Umbilical cord (tissue), 2 donors: ENCODE measurements around the gene NSD2. TPM values are rescaled to one million over a fixed set of nuclear protein-coding genes. Genes with fewer than 3 reads are reported as not detected.
"Not testable (repeated sequence)": the region's sequence is repeated elsewhere in the genome, so short reads cannot be mapped to it uniquely, and the experiment has no call there.

ENCODE experiments used
- DNase-seq: peaks from one replicate; pipeline ENCODE4 v3.0.0-alpha.2; 2015; ENCODE audit warnings: low spot score
- total RNA-seq: library from RNA; depleted of rRNA; stranded (reverse); fragments of >200 nt; gene quantifications from one replicate; pipeline ENCODE4 v1.2.3, GENCODE V29; 2014; ENCODE audit warnings: low replicate concordance; ENCODE audit not compliant: insufficient read depth

Gene NSD2
- total RNA-seq, 1 donor from 2014 or later: 25.5 TPM

- no peak for DNase-seq
Observed at GRCh38 chr4:1984406-1985191, 113.4 kb downstream of the NSD2 start.

GRCh38 chr4:1985294-1985693 lies 114.1 kb downstream of the NSD2 start:
- DNase-seq: no peak

- DNase-seq: no peak
Observed at GRCh38 chr4:1985780-1986577, 114.8 kb downstream of the NSD2 start.

GRCh38 chr4:1986578-1987210 lies 115.5 kb downstream of the NSD2 start:
- no peak for DNase-seq

GRCh38 chr4:1987296-1987695 lies 116.1 kb downstream of the NSD2 start:
- DNase-seq: no peak

- DNase-seq: no peak
Observed at GRCh38 chr4:1987721-1988326, 116.6 kb downstream of the NSD2 start.

- DNase-seq: no peak
Observed at GRCh38 chr4:1988327-1988724, 117.1 kb downstream of the NSD2 start.

GRCh38 chr4:1989533-1990347 lies 118.5 kb downstream of the NSD2 start:
- DNase-seq: no peak

- DNase-seq: no peak
Observed at GRCh38 chr4:1990348-1990645, 119.1 kb downstream of the NSD2 start.

GRCh38 chr4:1990676-1991075 lies 119.5 kb downstream of the NSD2 start:
- no peak for DNase-seq

- no peak for DNase-seq
Observed at GRCh38 chr4:1991087-1991486, 119.9 kb downstream of the NSD2 start.

- DNase-seq: no peak
Observed at GRCh38 chr4:1991596-1992434, 120.6 kb downstream of the NSD2 start.

- DNase-seq: no peak
Observed at GRCh38 chr4:1992468-1993168, 121.4 kb downstream of the NSD2 start.

GRCh38 chr4:1993169-1993516 lies 122.0 kb downstream of the NSD2 start:
- DNase-seq: no peak

- DNase-seq: not testable (repeated sequence)
Observed at GRCh38 chr4:1993718-1994516, 122.7 kb downstream of the NSD2 start.

- no peak for DNase-seq
Observed at GRCh38 chr4:1994938-1995337, 123.7 kb downstream of the NSD2 start.

- no peak for DNase-seq
Observed at GRCh38 chr4:1996866-1997611, 125.8 kb downstream of the NSD2 start.

- DNase-seq: no peak
Observed at GRCh38 chr4:1997712-1998111, 126.5 kb downstream of the NSD2 start.
